ENCODE results near the gene THOC1.
"Not testable (repeated sequence)": the region's sequence is repeated elsewhere in the genome, so short reads cannot be mapped to it uniquely, and the experiment has no call there.

The THOC1 gene, protein sequence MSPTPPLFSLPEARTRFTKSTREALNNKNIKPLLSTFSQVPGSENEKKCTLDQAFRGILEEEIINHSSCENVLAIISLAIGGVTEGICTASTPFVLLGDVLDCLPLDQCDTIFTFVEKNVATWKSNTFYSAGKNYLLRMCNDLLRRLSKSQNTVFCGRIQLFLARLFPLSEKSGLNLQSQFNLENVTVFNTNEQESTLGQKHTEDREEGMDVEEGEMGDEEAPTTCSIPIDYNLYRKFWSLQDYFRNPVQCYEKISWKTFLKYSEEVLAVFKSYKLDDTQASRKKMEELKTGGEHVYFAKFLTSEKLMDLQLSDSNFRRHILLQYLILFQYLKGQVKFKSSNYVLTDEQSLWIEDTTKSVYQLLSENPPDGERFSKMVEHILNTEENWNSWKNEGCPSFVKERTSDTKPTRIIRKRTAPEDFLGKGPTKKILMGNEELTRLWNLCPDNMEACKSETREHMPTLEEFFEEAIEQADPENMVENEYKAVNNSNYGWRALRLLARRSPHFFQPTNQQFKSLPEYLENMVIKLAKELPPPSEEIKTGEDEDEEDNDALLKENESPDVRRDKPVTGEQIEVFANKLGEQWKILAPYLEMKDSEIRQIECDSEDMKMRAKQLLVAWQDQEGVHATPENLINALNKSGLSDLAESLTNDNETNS

DNA sequence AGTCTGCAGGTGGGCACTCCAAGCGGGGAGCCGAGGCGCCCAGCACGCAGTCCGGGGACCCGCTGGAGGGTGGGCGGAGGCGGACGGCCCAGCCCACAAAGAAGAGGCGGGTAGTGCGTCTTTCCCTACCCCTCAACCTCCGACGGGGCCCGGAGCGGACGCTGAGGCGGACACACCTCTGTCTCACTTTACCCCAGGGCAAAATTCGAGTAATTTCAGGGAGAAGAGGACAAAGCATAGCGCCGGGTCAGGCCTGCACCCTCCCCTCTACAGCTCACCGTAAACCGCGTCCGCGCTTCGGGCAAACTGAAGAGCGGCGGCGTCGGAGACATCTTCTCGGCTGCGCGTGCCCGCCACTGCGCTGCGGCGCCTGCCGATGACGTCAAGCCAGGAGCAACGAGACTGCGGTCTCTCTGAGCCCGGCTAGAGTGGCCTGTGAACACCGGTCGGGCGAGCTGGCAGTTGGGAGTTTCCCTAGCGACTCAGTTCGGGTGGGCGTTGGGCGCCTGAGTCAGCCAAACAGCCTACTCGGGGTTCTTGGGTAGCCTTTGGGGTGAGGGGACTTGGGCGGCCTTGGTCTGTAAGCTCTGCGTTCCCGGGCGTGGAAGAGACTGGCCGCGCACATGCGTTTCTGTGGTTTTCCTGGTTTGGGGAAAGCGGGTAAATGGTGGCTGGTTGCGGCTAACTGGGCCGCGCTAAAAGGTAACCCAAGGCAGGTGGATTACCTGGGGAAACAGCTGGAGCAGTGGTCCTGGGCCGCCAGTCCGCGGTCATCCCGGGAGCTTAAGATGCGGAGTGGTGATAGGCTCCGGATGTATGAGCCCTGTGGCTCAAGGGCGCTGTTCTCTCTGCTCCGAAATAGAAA, at the start of gene THOC1:
Gene THOC1 (minus strand): TSS at position 360 of the 865 bp plus-strand sequence. CDS start 28 bp downstream, at position 332.
- no peak for FAIRE-seq

DNA sequence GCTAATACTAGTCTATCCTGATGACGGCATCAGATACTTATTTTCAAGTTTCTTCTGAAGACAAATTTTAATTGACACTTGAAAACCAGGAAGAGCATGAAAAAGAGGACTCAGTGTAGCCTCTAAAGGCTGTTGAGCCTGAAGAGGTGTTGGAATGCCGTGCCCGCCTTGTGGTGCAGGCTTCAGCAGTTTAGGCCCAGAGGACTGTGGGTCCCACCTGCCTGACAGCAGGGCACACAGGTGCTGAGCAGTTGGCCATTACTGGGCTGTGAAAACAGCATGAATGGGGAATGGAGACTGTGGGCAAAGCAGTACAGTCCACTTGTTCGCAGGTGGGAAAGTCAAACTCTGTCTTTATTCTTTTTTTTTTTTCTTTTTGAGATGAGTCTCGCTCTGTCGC, 49.8 kb upstream of the THOC1 start:
- FAIRE-seq, result no peak

DNA sequence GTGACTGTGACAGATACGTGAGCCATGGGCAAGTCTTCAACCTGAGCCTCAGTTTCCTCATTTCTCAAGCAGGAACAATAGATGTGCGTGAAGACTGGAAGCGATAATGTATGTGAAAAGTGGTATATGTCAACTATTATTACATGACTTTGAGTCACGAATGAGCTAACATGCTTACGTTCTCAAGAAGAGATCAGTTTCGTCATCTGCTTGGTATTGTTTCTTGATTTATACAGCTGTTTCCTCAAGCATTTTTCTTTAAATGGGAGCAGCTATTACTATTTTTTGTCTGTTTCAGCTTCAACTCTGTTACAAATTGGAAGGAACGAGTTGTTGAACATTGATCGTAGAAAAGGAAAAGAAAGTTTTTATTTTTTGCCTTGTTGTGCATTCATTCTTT, 48.5 kb upstream of the THOC1 start:
- FAIRE-seq, result no peak

DNA sequence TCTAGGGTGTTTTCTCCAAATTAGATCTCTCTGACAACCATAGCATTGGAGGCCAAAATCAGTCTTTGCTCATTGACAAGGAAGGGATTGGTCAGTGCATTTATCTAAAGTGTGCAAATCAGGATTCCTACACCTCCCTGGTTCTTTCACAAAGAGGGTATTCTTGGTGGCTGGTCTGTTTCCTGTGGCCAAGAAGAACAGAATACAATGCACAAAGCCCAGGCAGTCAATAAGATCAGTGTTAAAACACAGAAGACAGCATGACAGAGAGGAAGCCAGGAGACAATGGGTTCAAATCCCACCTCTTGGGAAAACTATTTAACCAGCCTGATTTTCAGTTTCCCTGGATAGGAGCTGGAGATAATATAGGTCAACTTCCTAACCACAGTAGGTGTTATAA, 46.1 kb upstream of the THOC1 start:
- FAIRE-seq, result no peak

DNA sequence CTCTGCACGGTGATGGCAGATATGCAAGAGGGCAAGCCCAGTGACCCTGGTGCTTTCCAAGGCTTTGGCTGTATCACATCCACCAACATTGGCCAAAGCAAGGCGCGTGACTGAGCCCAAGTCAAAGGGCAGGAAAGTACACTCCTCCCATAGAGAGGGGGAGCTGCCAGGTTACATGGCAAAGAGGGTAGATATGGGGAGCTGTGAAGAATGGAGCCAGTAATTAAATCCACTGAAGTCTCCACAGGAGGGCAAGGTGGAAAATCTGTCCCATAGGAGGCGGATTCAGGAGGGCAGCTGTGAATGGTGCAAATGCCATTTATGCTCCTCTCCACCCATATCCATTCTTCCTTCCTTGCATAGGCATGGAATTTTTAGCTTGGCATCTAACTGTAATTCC, 44.6 kb upstream of the THOC1 start:
- no peak for FAIRE-seq

DNA sequence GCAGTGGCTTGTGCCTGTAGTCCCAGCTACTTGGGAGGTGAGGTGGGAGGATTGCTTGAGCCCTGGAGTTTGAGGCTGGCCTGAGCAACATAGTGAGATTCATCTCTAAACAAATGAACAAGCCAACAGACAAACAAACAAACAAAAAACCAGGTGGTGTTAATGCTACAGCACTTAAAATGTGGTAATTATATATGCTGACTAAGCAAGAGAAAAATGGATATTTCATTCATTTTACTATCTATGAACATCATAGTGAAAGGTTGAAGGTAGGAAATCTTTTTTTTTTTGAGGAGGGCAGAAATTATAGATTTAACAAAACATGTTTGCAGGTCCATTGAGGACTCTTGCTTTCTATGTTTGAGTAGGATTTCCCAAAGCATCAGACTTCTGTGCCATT, 42.2 kb upstream of the THOC1 start:
- no peak for FAIRE-seq

DNA sequence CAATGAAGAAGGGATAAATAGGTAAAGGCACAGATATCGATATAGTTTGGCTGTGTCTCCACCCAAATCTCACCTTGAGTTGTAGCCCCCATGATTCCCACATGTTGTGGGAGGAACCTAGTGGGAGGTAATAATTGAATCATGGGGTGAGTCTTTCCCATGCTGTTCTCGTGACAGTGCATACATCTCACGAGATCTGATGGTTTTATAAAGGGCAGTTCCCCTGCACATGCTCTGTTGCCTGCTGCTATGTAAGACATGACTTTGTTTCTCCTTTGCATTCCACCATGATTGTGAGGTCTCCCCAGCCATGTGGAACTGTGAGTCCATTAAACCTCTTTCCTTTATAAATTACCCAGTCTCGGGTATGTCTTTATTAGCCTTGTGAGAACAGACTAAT, 40.2 kb upstream of the THOC1 start:
- FAIRE-seq, result not testable (repeated sequence)

DNA sequence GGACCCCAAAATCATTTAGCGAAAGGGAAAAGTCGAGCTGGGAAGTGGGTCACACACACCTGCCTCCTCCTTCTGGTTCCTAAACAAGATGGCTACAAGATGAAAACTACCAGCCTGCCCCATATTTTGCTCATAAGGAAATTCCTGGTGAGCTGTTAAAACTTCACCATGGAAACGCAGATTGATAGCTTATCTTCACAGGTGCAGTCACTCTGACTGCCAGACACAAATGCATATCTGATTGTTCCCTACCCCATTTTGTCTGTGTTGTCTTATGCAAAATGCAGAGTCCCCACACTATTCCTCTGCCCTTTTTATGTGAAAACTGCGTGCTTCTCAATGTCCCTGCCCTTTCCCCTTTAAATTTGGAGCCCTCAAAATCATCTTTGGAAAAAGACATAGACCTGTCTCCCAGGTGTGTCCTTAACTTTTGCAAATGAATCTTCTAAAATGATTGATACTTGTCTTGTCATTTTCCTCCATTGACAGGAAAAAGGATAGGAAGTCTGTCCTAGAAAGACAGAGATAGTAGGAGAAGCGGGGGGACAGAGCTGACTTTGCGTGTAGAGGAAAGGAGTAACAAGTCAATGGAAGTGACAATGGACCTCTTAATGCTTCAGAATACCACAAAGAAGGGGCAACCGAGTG, 38.9 kb upstream of the THOC1 start:
- no peak for FAIRE-seq

DNA sequence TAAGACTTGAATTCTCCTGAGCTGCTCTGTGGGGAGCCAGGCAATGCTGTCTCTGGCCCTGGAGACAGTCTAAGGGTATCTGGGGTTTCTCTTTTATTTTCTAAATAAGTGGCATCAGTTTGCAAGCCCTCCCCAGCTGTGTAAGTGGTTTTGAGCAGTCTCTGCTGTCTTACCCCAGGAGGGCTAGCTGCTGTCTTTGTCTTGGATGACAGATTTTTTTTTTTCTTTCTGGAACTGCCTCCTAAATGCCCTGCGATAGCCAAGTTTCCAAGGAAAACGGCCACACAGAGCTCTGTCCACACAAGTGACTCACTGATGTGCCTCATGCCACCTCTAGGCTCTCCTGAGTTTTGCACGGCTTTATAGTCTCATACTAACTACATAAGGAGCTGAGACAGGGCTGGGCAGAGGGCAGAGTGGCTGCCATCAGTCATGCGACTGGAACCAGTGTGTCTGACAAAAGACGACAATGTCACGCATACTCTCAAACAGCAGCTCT, 37.2 kb upstream of the THOC1 start:
- no peak for FAIRE-seq

DNA sequence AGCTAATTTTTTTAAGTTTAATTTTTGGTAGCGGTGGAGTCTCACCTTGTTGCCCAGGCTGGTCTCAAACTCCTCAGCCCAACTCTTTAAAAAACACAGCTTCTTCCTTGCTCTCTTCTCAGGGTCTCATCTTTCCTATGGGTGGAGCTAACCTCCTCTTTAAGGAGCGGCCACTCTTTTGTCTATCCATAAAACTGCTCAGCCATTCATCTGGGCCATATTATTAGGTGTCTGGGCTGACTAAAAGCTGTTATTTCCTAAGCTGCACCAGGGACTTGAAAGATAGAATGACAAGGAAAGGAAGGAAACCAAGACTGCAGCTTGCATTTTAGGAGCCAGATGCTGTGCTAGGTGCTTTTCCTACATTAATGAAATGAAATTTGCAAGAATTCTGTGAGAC, 35.8 kb upstream of the THOC1 start:
- no peak for FAIRE-seq

DNA sequence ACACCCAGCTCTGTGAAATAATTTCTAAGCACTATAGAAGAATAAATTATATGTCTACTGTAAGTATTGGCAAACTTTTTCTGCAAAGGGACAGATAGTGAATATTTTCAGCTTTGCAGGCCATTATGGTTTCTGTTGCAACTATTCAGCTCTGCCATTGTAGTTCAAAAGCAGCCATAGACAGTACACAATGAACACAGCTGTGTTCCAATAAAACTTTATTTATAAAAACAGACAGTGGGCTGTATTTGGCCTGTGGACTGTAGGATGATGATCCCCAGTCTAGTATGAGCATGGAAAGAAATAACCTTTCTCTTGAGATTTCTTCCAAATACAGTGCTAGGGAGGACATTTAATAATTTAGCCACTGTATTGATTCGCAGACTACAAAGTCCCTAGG, 35.2 kb upstream of the THOC1 start:
- FAIRE-seq, result no peak

DNA sequence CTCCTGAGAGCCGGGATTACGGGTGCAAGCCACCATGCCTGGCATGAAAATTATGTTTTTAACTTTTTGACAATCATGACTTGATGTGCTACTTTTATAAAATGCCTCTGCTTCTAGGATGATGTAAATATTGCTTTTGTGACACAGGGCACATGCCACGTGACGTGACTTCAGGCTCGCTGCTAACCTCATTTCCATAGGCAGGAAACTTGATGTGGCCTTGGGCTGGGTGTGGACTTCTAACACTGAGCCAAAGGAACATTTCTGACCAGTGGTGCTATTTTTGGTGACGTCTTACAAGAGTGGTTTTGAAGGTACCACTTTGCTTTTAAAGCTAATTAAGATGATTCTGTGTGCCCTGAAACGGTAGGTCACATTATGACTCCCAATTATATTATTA, 34.2 kb upstream of the THOC1 start:
- FAIRE-seq, result no peak

DNA sequence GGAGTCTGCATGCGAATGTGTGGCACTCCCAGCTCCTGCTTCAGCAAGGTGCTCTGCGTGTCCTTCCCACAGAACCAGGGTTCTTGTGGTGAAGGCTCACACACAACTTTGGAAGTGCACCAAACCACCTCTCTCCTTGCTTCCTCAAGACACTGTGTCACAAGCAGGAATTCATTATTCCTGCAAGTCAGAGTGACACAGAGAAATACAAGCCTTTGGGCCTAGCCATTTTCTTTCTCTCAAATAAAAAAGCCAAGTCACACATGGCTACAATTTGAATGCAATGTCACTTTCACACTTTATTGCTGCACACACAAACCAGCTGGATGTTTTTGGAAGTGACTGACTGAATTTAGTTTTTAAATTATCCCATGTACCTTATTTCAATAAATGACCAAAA, 30.1 kb upstream of the THOC1 start:
- no peak for FAIRE-seq

DNA sequence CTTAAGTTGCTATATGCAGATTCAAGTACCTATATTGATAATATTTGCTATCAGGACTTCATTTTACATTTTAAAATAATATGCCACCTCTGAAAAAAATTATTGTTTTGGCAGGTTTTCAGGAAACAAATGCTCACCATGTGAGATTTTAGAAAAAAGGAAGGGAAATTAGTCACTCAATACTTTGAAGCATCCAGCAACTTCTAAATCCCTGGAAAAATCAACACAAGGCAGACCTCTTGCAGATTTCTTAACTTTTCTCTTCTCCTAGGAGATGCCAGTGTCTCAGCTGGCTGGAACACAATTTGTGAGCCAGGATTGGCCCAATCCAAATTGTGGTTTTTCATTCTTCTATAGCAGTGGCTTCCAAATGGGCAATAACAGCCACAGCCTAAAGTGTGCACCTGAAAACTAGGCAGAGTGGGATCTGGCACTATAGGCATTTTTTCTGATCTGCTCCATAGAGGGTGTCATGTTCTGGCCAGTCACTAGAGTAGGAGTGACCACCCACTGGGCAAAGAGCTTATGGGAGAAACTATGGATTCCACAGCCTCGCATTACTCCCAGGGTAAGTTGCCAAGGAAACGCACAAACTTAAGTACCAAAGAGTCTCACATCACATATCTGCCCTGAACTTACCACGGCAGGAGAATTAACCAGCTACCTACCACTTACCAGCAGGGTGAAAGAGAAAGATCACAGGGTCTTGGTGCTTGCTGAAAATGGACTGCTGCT, 28.1 kb upstream of the THOC1 start:
- no peak for FAIRE-seq

DNA sequence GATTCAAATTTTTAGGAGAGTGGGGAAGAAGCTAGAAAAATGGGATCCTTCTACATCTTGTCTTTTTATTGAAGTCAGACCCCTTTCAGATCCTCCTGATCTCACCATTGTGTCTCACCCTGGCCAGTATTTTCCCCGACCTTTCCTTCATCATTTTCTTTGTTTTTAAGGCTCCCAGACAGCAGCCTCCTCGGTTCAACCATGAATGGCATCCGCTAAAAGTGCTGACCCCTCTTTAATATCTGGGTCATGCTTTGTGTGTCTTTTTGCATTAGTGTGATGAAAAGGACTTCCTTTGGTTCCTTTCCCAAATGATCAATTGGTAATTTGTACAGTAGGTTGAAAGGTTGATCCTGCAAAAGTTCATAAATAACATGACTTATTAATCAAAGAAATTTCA, 26.7 kb upstream of the THOC1 start:
- FAIRE-seq, result no peak

DNA sequence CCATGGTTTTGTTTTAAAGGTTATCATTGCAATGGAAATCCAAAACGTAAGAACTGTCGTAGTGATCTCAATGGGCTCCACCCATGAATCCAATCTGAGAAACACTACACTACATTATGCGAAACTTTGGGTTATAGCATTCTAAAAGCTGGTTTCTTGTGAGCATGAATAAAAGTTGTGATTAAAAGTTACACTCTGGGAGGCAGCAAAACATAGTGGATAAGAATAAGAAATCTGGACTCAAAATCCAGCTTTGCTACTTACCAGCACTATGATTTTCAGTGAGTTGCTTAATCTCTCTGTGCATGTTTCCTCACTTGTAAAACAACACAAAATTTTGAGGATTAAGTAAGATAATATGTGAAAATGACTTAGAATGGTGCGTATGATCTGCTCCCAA, 25.7 kb upstream of the THOC1 start:
- no peak for FAIRE-seq

DNA sequence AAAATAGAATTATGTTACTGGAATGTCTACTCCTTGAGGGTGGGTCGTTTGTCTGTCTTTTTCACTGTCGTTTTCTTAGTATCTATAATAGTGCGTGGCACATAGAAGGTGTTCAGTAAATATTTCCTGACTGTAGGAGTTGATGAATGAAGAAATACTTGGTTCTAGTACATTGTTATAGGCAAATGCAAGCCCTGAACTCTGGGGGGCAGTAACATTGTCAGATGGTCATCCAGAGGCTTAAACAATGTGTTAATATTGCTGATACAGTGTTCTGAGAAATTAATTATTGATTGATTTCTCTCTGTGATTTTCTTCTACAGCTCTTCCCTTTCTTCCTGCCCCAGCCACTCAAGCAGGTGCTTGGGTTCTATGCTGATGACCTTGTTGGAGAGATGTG, 24.4 kb upstream of the THOC1 start:
- FAIRE-seq, result no peak

DNA sequence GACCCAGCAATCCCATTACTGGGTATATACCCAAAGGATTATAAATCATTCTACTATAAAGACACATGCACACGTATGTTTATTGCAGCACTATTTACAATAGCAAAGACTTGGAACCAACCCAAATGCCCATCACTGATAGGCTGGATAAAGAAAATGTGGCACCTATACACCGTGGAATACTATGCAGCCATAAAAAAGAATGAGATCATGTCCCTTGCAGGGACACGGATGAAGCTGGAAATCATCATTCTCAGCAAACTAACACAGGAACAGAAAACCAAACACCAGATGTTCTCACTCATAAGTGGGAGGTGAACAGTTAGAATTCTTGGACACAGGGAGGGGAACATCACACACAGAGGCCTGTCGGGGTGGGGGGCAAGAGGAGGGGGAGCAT, 22.1 kb upstream of the THOC1 start:
- not testable (repeated sequence) for FAIRE-seq

DNA sequence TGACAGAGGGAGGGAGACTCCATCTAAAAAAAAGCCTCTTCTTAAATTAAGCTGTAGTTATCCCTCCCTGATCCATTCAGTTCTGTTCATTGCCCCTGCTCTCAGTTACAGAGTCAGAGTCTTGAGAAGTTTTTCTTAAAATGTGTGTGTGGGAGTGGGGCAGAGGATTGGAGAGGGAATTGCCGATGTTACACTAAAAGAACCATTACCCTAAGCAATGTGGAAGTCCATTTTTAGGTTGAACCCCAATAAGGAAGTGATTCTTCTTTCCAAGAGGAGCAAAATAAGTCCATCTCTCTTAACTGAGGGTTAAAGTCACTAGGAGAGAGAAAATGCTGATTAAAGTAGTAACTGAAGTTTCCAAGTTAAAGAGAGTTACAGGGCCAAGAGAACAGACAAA, 21.2 kb upstream of the THOC1 start:
- FAIRE-seq, result no peak

DNA sequence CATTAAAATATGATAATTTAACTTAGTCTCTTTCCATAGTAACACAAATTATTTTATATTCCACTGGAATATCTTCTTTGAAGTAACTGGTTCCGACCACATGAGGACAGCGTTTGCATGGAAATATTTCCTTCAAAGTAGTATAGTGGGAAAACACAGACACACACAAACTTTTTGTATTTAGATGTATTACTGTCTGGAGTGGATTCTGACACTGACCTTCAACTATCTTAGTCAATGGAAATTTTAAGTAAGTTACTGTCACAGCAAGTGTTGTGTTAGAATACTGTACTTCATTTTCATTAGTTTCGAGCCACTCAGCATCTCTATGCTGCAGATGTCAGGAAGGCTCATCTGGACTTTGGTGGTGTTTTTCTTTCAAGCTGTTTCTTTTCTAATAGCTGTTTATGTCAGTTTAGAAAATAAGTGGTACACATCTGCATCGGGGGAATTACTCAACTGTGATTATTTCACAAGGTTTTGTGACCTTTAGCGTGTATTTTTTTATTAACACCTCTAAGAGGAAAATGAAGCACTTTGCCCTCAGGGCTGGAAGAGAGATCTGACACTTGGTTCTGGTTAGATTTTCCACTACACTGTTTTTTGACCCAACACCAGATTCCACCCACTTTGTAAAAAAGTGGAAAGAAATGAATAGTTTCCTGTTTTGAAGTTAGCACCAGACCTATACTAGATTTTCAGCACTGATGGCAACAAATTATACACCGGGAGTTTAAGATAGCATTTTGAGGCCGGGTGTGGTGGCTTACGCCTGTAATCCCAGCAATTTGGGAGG, 18.9 kb upstream of the THOC1 start:
- FAIRE-seq, result peak; percentile 74

DNA sequence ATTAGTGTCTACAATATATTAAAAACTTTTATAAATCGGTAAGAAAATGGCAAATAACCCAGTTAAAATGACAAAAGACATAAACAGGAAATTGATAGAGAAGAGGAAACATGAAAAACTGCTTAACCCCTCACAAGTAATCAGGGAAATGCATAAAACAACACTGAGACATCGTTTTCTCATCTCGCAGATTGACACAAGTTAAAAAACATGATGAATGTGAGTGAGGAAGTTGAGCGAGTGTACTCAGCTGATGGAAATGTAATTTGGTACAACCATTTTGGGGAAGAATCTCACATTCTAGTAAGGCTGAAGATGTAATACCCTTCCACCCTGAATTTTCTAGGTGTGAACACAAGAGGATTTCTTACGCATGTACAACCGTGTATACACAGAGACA, 18.0 kb upstream of the THOC1 start:
- no peak for FAIRE-seq
